GM12891 (cell line): ENCODE measurements around the gene TRIM3.

Experiments used
- PAX5 ChIP-seq: IDR thresholded peaks from 2 replicates; pipeline ENCODE4 v1.6.1; 2011; ENCODE audit warnings: low read length, moderate library complexity, mild to moderate bottlenecking; ENCODE audit not compliant: insufficient read depth, severe bottlenecking
- POLR2A ChIP-seq: IDR thresholded peaks from 2 replicates; pipeline ENCODE4 v1.6.1; 2011; ENCODE audit warnings: low read depth, low read length, control low read depth
- POLR2AphosphoS5 ChIP-seq: IDR thresholded peaks from 2 replicates; pipeline ENCODE4 v1.6.1; 2011; ENCODE audit warnings: low read depth, low read length, control low read depth
- POU2F2 ChIP-seq: IDR thresholded peaks from 2 replicates; pipeline ENCODE4 v1.6.1; 2011; ENCODE audit warnings: low read depth, mild to moderate bottlenecking, control low read depth, low read length, moderate library complexity
- SPI1 ChIP-seq: IDR thresholded peaks from 2 replicates; pipeline ENCODE4 v1.6.1; 2011; ENCODE audit warnings: low read depth, low read length, control low read depth
- TAF1 ChIP-seq: IDR thresholded peaks from 2 replicates; pipeline ENCODE4 v1.6.1; 2011; ENCODE audit warnings: low read depth, low read length, control low read depth

DNA sequence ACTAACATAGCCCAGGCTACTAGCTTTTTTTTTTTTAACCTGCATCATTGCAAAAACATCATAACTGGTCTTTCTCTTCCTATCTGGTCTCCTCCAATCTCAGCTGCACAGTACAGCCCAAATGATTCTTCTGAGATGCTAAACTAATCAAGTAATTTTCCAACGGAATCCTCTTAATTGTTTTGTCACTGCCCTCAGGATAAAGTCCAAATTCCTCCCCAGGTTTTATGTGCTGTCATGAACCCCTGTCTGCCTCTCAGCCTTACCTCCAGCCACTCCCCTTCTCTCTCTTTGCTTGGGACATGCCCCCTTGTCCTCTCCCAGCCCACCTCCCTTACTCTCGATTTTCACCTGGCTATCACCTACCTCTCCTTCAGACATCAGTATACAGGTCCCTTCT is 67.4 kb downstream of the TRIM3 start:
- TF ChIP-seq POLR2A (no peak), POLR2AphosphoS5 (no peak), TAF1 (no peak), POU2F2 (no peak), PAX5 (no peak), SPI1 (no peak)
